ENCODE results near the gene DNAJB4. TPM values are rescaled to one million over a fixed set of nuclear protein-coding genes. Genes with fewer than 3 reads are reported as not detected.
A peak's percentile ranks its signal among the peaks of the same experiment; 100 is the strongest.
"Not testable (repeated sequence)": the region's sequence is repeated elsewhere in the genome, so short reads cannot be mapped to it uniquely, and the experiment has no call there.

The DNAJB4 gene
- total and polyA plus RNA-seq, 8 donors: 29.8 to 46.9 (median 44.2) TPM

- intact Hi-C loops (cut with DNase I): no loop called here
- Histone ChIP-seq H3K27me3 (no peaks in the 10 kb centered on the region), H3K36me3 (no peaks in the 10 kb centered on the region), H3K9me3 (no peaks in the 10 kb centered on the region), H3K4me1 (peaks cover 0 to 17% of the 10 kb centered on the region in 2 donors), H3K27ac (peak overlapping the region in 1 of 2 donors; percentile 23), H3K4me3 (no peak overlapping the region)
- DNase-seq (no peak), ATAC-seq (no peak)
- no peak for TF ChIP-seq CTCF (IDR thresholded peaks at IDR 0.05)
These were observed 50.9 kb downstream of the DNAJB4 start for GRCh38 chr1:78055565-78056132.

DNA sequence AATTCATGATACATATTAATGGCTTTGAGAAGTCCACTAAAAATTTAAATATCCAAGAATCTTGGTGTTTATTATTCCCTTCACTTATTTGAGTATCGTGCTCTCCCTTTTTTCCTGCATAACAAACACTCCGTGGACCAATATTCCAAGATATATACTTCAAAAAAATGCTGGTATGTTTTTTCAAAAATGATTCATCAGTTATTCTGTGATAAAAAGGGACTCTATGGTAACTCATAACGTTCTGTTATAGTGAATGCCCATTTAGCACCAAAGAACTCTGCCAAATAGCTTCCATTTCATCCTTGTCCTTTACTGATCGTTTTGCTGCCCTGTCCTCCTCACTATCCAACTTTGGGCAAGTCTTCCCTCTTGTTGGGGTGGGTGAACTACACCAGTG lies 53.9 kb downstream of the DNAJB4 start:
- Histone ChIP-seq H3K27me3 (no peaks in the 10 kb centered on the region), H3K4me1 (no peaks in the 10 kb centered on the region), H3K36me3 (no peaks in the 10 kb centered on the region), H3K27ac (no peak overlapping the region), H3K9me3 (no peaks in the 10 kb centered on the region), H3K4me3 (no peak overlapping the region)
- TF ChIP-seq CTCF (IDR thresholded peaks at IDR 0.05): no peak
- DNase-seq (no peak), ATAC-seq (no peak)
- intact Hi-C loops (cut with DNase I): no loop called here

- intact Hi-C loops (cut with DNase I): no loop called here
- ATAC-seq (no peak), DNase-seq (no peak)
- no peaks in the 10 kb centered on the region for H3K4me1 ChIP-seq
- no peak overlapping the region for H3K27ac ChIP-seq
- peak in 1 of 2 donors; percentile 9 for TF ChIP-seq CTCF (IDR thresholded peaks at IDR 0.05)
- no peaks in the 10 kb centered on the region for H3K36me3 ChIP-seq
- no peaks in the 10 kb centered on the region for H3K27me3 ChIP-seq
- H3K4me3 ChIP-seq: no peak overlapping the region
- H3K9me3 ChIP-seq: no peaks in the 10 kb centered on the region
These were observed 56.3 kb downstream of the DNAJB4 start for GRCh38 chr1:78060857-78061563.

DNA sequence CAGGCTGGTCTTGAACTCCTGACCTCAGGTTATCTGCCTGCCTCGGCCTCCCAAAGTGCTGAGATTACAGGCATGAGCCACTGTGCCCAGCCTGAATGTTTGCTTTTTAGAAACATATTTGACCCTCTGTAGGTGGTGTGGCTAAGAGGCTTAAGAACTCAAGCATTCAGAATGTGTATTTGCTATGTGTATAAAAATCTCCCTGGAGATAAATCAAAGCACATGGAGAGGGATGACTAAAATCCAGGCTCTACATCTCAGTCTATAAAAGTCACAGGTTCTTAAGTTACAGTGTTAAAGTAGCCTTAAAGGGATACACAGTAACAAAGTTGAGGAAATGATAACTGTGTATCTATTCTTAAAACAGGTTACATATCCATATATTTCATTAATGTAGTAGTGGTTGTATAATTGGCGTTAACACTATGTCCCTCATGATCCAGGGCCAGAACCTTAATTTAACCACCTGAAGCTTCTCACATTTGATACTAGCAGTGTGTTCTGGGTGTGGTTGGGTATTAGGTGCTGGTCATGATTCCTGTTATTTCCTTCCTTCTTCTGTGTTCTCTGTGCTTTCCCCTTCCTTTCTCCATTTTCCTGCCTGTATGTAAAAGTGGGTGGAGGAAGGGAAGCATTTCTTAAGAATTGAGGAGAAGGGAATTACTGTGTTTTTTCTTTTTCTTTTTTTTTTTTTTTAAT lies 57.2 kb downstream of the DNAJB4 start:
- no peak for TF ChIP-seq CTCF (IDR thresholded peaks at IDR 0.05)
- peak; percentile 89 for ATAC-seq
- Histone ChIP-seq H3K4me1 (no peaks in the 10 kb centered on the region), H3K4me3 (no peak overlapping the region), H3K27ac (no peak overlapping the region), H3K9me3 (no peaks in the 10 kb centered on the region), H3K27me3 (no peaks in the 10 kb centered on the region), H3K36me3 (no peaks in the 10 kb centered on the region)
- DNase-seq: no peak
- intact Hi-C loops (cut with DNase I): no loop called here

DNA sequence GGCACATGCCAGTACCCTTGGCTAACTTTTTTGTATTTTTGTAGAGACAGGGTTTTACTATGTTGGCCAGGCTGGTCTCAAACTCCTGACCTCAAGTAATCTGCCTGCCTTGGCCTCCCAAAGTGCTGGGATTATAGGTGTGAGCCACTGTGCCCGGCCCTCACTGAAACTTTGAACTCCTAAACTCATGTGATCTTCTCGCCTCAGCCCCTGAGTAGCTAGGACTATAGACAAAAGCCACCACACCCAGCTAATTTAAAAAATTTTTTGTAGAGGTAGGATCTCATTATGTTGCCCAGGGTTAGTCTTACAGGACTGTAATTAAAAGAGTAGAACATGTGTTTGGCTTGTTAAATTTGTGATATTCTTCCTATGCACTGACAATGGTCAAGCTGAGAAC lies 60.1 kb downstream of the DNAJB4 start:
- H3K4me3 ChIP-seq; H3K4me1 ChIP-seq; H3K27ac ChIP-seq; intact Hi-C loops (cut with DNase I); DNase-seq; H3K36me3 ChIP-seq; H3K27me3 ChIP-seq; H3K9me3 ChIP-seq; ATAC-seq: not testable (repeated sequence)

Other genes starting within 250 kb of the DNAJB4 start
- gene USP33, start 245.1 kb upstream of the DNAJB4 start, total RNA-seq: 10 to 100 TPM; 50.5 to 59.5 TPM
- gene USP33, start 245.1 kb upstream of the DNAJB4 start, polyA plus RNA-seq (ENCODE audit: insufficient read length in 6 of 6): 100 to 1,000 TPM; 112 to 136 (median 118) TPM
- 10 to 100 TPM; 15.5 to 16.4 TPM for gene MIGA1, start 225.3 kb upstream of the DNAJB4 start, total RNA-seq
- 10 to 100 TPM; 17.2 to 20.5 (median 19.6) TPM for gene MIGA1, start 225.3 kb upstream of the DNAJB4 start, polyA plus RNA-seq (ENCODE audit: insufficient read length in 6 of 6)
- gene NEXN, start 116.3 kb upstream of the DNAJB4 start, total RNA-seq: 10 to 100 TPM; 17.9 to 26.7 TPM
- 10 to 100 TPM; 32.0 to 45.0 (median 35.5) TPM for gene NEXN, start 116.3 kb upstream of the DNAJB4 start, polyA plus RNA-seq (ENCODE audit: insufficient read length in 6 of 6)
- 10 to 100 TPM; 95.4 to 97.4 TPM for gene FUBP1, start 25.9 kb upstream of the DNAJB4 start, total RNA-seq
- 100 to 1,000 TPM; 358 to 412 (median 365) TPM for gene FUBP1, start 25.9 kb upstream of the DNAJB4 start, polyA plus RNA-seq (ENCODE audit: insufficient read length in 6 of 6)
- 1 to 10 TPM; 1.2 to 2.2 TPM for gene GIPC2, start 41.0 kb downstream of the DNAJB4 start, total RNA-seq
- gene GIPC2, start 41.0 kb downstream of the DNAJB4 start, polyA plus RNA-seq (ENCODE audit: insufficient read length in 6 of 6): 1 to 10 TPM in 1 of 6 donors, under 1 TPM in 5; 0.46 to 1.5 (median 0.68) TPM

Data from left lung (tissue), 10 donors.